ENCODE data around the gene SMURF1.

- TF ChIP-seq CTCF (conservative IDR thresholded peaks at IDR 0.05 in 1 of 2, IDR thresholded peaks at IDR 0.05 in 1 of 2; ENCODE audit: extremely low read depth in 1 of 2, insufficient read depth in 1 of 2, low read depth in 1 of 2, low read length in 2 of 2) (no peak), EZH2 (IDR thresholded peaks at IDR 0.05; ENCODE audit: borderline replicate concordance, low read length) (no peak)
These were observed 142.9 kb downstream of the SMURF1 start for GRCh38 chr7:99000904-99001465.

All from mammary epithelial cell (primary cell).